Gastroesophageal sphincter (tissue), 3 donors: Measurements from ENCODE around the gene TRAPPC6A.

Experiments
- POLR2A ChIP-seq, 2 donors: fragments of 450-650 bp; IDR thresholded peaks; one replicate each; pipeline ENCODE4 v1.6.1; 2017; ENCODE audit warnings: antibody characterized with exemption in 2 of 2, mild to moderate bottlenecking in 2 of 2, moderate library complexity in 1 of 2
- TF ChIP-seq, protein P1 (sequence below), 4 experiments: fragments of 200-600 bp in 2 of 4; fragments of 450-650 bp in 2 of 4; sonication (generic) in 1 of 4; IDR thresholded peaks; one replicate each; pipeline ENCODE4 v1.5.1; 2017 to 2019; ENCODE audit warnings: antibody characterized with exemption in 4 of 4, mild to moderate bottlenecking in 2 of 4, moderate library complexity in 2 of 4

DNA sequence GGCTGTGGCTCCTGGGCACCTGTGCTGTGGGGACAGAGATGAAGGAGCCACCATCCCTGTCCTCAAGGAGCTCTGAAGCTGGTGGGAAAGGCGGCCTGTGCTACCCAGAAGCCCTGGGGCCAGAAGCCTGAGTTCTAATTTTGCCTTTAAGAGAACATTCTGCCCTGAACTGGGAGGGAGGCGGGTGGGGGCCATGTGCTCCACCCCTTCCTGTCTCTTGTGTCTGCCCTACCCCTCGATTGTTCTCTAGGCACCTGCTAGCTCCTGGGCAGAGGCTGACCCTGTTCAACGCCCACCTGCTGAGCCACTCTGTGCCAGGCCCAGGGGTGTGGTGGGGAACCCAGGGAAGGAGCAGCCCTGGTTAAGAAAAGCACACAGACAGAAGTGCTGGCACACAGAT is 5.9 kb downstream of the TRAPPC6A start:
- TF ChIP-seq, protein P1, sequence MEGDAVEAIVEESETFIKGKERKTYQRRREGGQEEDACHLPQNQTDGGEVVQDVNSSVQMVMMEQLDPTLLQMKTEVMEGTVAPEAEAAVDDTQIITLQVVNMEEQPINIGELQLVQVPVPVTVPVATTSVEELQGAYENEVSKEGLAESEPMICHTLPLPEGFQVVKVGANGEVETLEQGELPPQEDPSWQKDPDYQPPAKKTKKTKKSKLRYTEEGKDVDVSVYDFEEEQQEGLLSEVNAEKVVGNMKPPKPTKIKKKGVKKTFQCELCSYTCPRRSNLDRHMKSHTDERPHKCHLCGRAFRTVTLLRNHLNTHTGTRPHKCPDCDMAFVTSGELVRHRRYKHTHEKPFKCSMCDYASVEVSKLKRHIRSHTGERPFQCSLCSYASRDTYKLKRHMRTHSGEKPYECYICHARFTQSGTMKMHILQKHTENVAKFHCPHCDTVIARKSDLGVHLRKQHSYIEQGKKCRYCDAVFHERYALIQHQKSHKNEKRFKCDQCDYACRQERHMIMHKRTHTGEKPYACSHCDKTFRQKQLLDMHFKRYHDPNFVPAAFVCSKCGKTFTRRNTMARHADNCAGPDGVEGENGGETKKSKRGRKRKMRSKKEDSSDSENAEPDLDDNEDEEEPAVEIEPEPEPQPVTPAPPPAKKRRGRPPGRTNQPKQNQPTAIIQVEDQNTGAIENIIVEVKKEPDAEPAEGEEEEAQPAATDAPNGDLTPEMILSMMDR (IDR thresholded peaks at IDR 0.05) = no peak
- TF ChIP-seq POLR2A (IDR thresholded peaks at IDR 0.05) = no peak
